ENCODE data around the gene PDE10A.

PDE10A gene

GRCh38 chr6:165606740-165607008, 56.4 kb downstream of the PDE10A start:
- H3K4me3 ChIP-seq (ENCODE audit: insufficient read depth in 1 of 2, low read depth in 1 of 2, low read length in 2 of 2), result no peak overlapping the region
- no peak overlapping the region for H2BK5ac ChIP-seq (ENCODE audit: low read depth, low read length, poor library complexity, severe bottlenecking)
- H3K14ac ChIP-seq (ENCODE audit: low read length in 2 of 2), result no peak overlapping the region
- H3K4ac ChIP-seq (ENCODE audit: low read depth in 1 of 2, low read length in 2 of 2), result no peak overlapping the region
- no peak overlapping the region for H3K18ac ChIP-seq (ENCODE audit: low read depth in 1 of 2, low read length in 2 of 2)
- peak overlapping the region; percentile 46 for H3K27ac ChIP-seq (ENCODE audit: low read length, poor library complexity, severe bottlenecking)
- H2BK120ac ChIP-seq (ENCODE audit: low read depth, low read length), result no peak overlapping the region
- H3K23ac ChIP-seq (ENCODE audit: low read length in 2 of 2), result no peak overlapping the region
- H3K9me3 ChIP-seq (ENCODE audit: control insufficient read depth, low read length), result no peaks in the 10 kb centered on the region
- no peak overlapping the region for H2BK15ac ChIP-seq (ENCODE audit: low read depth, poor library complexity, severe bottlenecking)
- H3K27me3 ChIP-seq (ENCODE audit: control insufficient read depth in 1 of 2, insufficient read depth in 1 of 2, low read length in 2 of 2), result no peaks in the 10 kb centered on the region
- H3K36me3 ChIP-seq (ENCODE audit: control insufficient read depth in 1 of 2, insufficient read depth in 2 of 2, low read depth in 1 of 2, low read length in 2 of 2), result no peaks in the 10 kb centered on the region
- H4K8ac ChIP-seq (ENCODE audit: low read length), result no peak overlapping the region
- no peak overlapping the region for H3K4me2 ChIP-seq (ENCODE audit: low read length, poor library complexity, severe bottlenecking)
- WGBS, result 92% methylated on average over 3 of the region's 3 CpGs
- no peak overlapping the region for H3K9ac ChIP-seq (ENCODE audit: low read length)
- DNase-seq, result no peak
- H2AK5ac ChIP-seq (ENCODE audit: low read length, severe bottlenecking), result no peak overlapping the region
- no peak overlapping the region for H2AFZ ChIP-seq (ENCODE audit: low read depth, low read length)
- no peak overlapping the region for H2BK12ac ChIP-seq (ENCODE audit: low read length in 2 of 2)
- H3K79me1 ChIP-seq (replicated peaks; ENCODE audit: low read length, poor library complexity, severe bottlenecking), result peaks cover 21% of the 10 kb centered on the region
- H3K4me1 ChIP-seq (ENCODE audit: control insufficient read depth, insufficient read depth, low read depth, low read length), result peaks cover 6% of the 10 kb centered on the region
- H4K91ac ChIP-seq (ENCODE audit: low read length), result no peak overlapping the region

GRCh38 chr6:165605901-165606739, 56.9 kb downstream of the PDE10A start:
- H3K27me3 ChIP-seq (ENCODE audit: control insufficient read depth in 1 of 2, insufficient read depth in 1 of 2, low read length in 2 of 2), result no peaks in the 10 kb centered on the region
- no peak overlapping the region for H2BK5ac ChIP-seq (ENCODE audit: low read depth, low read length, poor library complexity, severe bottlenecking)
- H3K4me1 ChIP-seq (ENCODE audit: control insufficient read depth, insufficient read depth, low read depth, low read length), result peaks cover 6% of the 10 kb centered on the region
- H3K36me3 ChIP-seq (ENCODE audit: control insufficient read depth in 1 of 2, insufficient read depth in 2 of 2, low read depth in 1 of 2, low read length in 2 of 2), result no peaks in the 10 kb centered on the region
- H3K23ac ChIP-seq (ENCODE audit: low read length in 2 of 2), result no peak overlapping the region
- peak overlapping the region; percentile 18 for H3K4me2 ChIP-seq (ENCODE audit: low read length, poor library complexity, severe bottlenecking)
- H3K9me3 ChIP-seq (ENCODE audit: control insufficient read depth, low read length), result no peaks in the 10 kb centered on the region
- H3K79me1 ChIP-seq (replicated peaks; ENCODE audit: low read length, poor library complexity, severe bottlenecking), result peaks cover 19% of the 10 kb centered on the region
- no peak overlapping the region for H3K4ac ChIP-seq (ENCODE audit: low read depth in 1 of 2, low read length in 2 of 2)
- no peak overlapping the region for H3K9ac ChIP-seq (ENCODE audit: low read length)
- H3K27ac ChIP-seq (ENCODE audit: low read length, poor library complexity, severe bottlenecking), result peak overlapping the region; percentile 46
- H2BK120ac ChIP-seq (ENCODE audit: low read depth, low read length), result no peak overlapping the region
- no peak overlapping the region for H4K91ac ChIP-seq (ENCODE audit: low read length)
- 89% methylated on average over 11 of the region's 13 CpGs for WGBS
- no peak overlapping the region for H3K14ac ChIP-seq (ENCODE audit: low read length in 2 of 2)
- H3K4me3 ChIP-seq (ENCODE audit: insufficient read depth in 1 of 2, low read depth in 1 of 2, low read length in 2 of 2), result no peak overlapping the region
- no peak overlapping the region for H4K8ac ChIP-seq (ENCODE audit: low read length)
- no peak overlapping the region for H2AK5ac ChIP-seq (ENCODE audit: low read length, severe bottlenecking)
- H2AFZ ChIP-seq (ENCODE audit: low read depth, low read length), result no peak overlapping the region
- no peak for DNase-seq
- no peak overlapping the region for H2BK15ac ChIP-seq (ENCODE audit: low read depth, poor library complexity, severe bottlenecking)
- H2BK12ac ChIP-seq (ENCODE audit: low read length in 2 of 2), result no peak overlapping the region
- no peak overlapping the region for H3K18ac ChIP-seq (ENCODE audit: low read depth in 1 of 2, low read length in 2 of 2)

GRCh38 chr6:165605182-165605875, 57.7 kb downstream of the PDE10A start:
- Histone ChIP-seq H2BK5ac (ENCODE audit: low read depth, low read length, poor library complexity, severe bottlenecking) (no peak overlapping the region), H3K36me3 (ENCODE audit: control insufficient read depth in 1 of 2, insufficient read depth in 2 of 2, low read depth in 1 of 2, low read length in 2 of 2) (no peaks in the 10 kb centered on the region)

GRCh38 chr6:165602291-165602690, 60.8 kb downstream of the PDE10A start:
- no peak overlapping the region for H3K9ac ChIP-seq (ENCODE audit: low read length)
- H3K18ac ChIP-seq (ENCODE audit: low read depth in 1 of 2, low read length in 2 of 2), result no peak overlapping the region
- peaks cover 7% of the 10 kb centered on the region for H3K4me1 ChIP-seq (ENCODE audit: control insufficient read depth, insufficient read depth, low read depth, low read length)
- DNase-seq, result no peak
- H3K4me2 ChIP-seq (ENCODE audit: low read length, poor library complexity, severe bottlenecking), result no peak overlapping the region
- no peak overlapping the region for H2AK5ac ChIP-seq (ENCODE audit: low read length, severe bottlenecking)
- no peak overlapping the region for H3K23ac ChIP-seq (ENCODE audit: low read length in 2 of 2)
- H2BK12ac ChIP-seq (ENCODE audit: low read length in 2 of 2), result no peak overlapping the region
- no peak overlapping the region for H2BK120ac ChIP-seq (ENCODE audit: low read depth, low read length)
- no peak overlapping the region for H3K4ac ChIP-seq (ENCODE audit: low read depth in 1 of 2, low read length in 2 of 2)
- no peak overlapping the region for H3K27ac ChIP-seq (ENCODE audit: low read length, poor library complexity, severe bottlenecking)
- H3K36me3 ChIP-seq (ENCODE audit: control insufficient read depth in 1 of 2, insufficient read depth in 2 of 2, low read depth in 1 of 2, low read length in 2 of 2), result no peaks in the 10 kb centered on the region
- no peak overlapping the region for H2AFZ ChIP-seq (ENCODE audit: low read depth, low read length)
- WGBS, result 90% methylated on average over 5 of the region's 6 CpGs
- H3K4me3 ChIP-seq (ENCODE audit: insufficient read depth in 1 of 2, low read depth in 1 of 2, low read length in 2 of 2), result no peak overlapping the region
- H3K9me3 ChIP-seq (ENCODE audit: control insufficient read depth, low read length), result no peaks in the 10 kb centered on the region
- no peak overlapping the region for H2BK5ac ChIP-seq (ENCODE audit: low read depth, low read length, poor library complexity, severe bottlenecking)
- H4K91ac ChIP-seq (ENCODE audit: low read length), result no peak overlapping the region
- no peak overlapping the region for H2BK15ac ChIP-seq (ENCODE audit: low read depth, poor library complexity, severe bottlenecking)
- H4K8ac ChIP-seq (ENCODE audit: low read length), result no peak overlapping the region
- no peak overlapping the region for H3K14ac ChIP-seq (ENCODE audit: low read length in 2 of 2)
- no peaks in the 10 kb centered on the region for H3K27me3 ChIP-seq (ENCODE audit: control insufficient read depth in 1 of 2, insufficient read depth in 1 of 2, low read length in 2 of 2)
- H3K79me1 ChIP-seq (replicated peaks; ENCODE audit: low read length, poor library complexity, severe bottlenecking), result peaks cover 34% of the 10 kb centered on the region

More at GRCh38 chr6:165605182-165605875, 57.7 kb downstream of the PDE10A start:
- Histone ChIP-seq H3K18ac (ENCODE audit: low read depth in 1 of 2, low read length in 2 of 2) (no peak overlapping the region), H3K4ac (ENCODE audit: low read depth in 1 of 2, low read length in 2 of 2) (no peak overlapping the region), H3K9me3 (ENCODE audit: control insufficient read depth, low read length) (no peaks in the 10 kb centered on the region), H4K8ac (ENCODE audit: low read length) (no peak overlapping the region), H2BK12ac (ENCODE audit: low read length in 2 of 2) (no peak overlapping the region), H2BK120ac (ENCODE audit: low read depth, low read length) (no peak overlapping the region), H3K4me2 (ENCODE audit: low read length, poor library complexity, severe bottlenecking) (no peak overlapping the region), H3K27ac (ENCODE audit: low read length, poor library complexity, severe bottlenecking) (peak overlapping the region; percentile 5), H2BK15ac (ENCODE audit: low read depth, poor library complexity, severe bottlenecking) (no peak overlapping the region), H3K23ac (ENCODE audit: low read length in 2 of 2) (no peak overlapping the region), H3K14ac (ENCODE audit: low read length in 2 of 2) (no peak overlapping the region), H4K91ac (ENCODE audit: low read length) (no peak overlapping the region), H3K27me3 (ENCODE audit: control insufficient read depth in 1 of 2, insufficient read depth in 1 of 2, low read length in 2 of 2) (no peaks in the 10 kb centered on the region), H2AFZ (ENCODE audit: low read depth, low read length) (no peak overlapping the region), H3K79me1 (replicated peaks; ENCODE audit: low read length, poor library complexity, severe bottlenecking) (peaks cover 20% of the 10 kb centered on the region), H2AK5ac (ENCODE audit: low read length, severe bottlenecking) (no peak overlapping the region), H3K4me1 (ENCODE audit: control insufficient read depth, insufficient read depth, low read depth, low read length) (peaks cover 6% of the 10 kb centered on the region), H3K9ac (ENCODE audit: low read length) (no peak overlapping the region), H3K4me3 (ENCODE audit: insufficient read depth in 1 of 2, low read depth in 1 of 2, low read length in 2 of 2) (no peak overlapping the region)
- DNase-seq, result no peak
- 79% methylated on average over 10 of the region's 10 CpGs for WGBS
